ENCODE measurements around the gene PTGDR. TPM values are rescaled to one million over a fixed set of nuclear protein-coding genes. Genes with fewer than 3 reads are reported as not detected.

The PTGDR gene
- total RNA-seq, 1 donor from 2014 or later, result 0.23 TPM

GRCh38 chr14:52275372-52275771 lies 7.9 kb downstream of the PTGDR start:
- no peaks in the 10 kb centered on the region for H3K36me3 Mint-ChIP-seq (ENCODE audit: low read depth, unreplicated experiment)
- DNase-seq (ENCODE audit: low spot score), result no peak
- TF ChIP-seq, protein P1, sequence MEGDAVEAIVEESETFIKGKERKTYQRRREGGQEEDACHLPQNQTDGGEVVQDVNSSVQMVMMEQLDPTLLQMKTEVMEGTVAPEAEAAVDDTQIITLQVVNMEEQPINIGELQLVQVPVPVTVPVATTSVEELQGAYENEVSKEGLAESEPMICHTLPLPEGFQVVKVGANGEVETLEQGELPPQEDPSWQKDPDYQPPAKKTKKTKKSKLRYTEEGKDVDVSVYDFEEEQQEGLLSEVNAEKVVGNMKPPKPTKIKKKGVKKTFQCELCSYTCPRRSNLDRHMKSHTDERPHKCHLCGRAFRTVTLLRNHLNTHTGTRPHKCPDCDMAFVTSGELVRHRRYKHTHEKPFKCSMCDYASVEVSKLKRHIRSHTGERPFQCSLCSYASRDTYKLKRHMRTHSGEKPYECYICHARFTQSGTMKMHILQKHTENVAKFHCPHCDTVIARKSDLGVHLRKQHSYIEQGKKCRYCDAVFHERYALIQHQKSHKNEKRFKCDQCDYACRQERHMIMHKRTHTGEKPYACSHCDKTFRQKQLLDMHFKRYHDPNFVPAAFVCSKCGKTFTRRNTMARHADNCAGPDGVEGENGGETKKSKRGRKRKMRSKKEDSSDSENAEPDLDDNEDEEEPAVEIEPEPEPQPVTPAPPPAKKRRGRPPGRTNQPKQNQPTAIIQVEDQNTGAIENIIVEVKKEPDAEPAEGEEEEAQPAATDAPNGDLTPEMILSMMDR (IDR thresholded peaks at IDR 0.05; ENCODE audit: unreplicated experiment), result no peak
- no peaks in the 10 kb centered on the region for H3K27me3 Mint-ChIP-seq (ENCODE audit: unreplicated experiment)
- no peaks in the 10 kb centered on the region for H3K4me1 Mint-ChIP-seq (ENCODE audit: unreplicated experiment)
- no peaks in the 10 kb centered on the region for H3K9me3 Mint-ChIP-seq (ENCODE audit: unreplicated experiment)
- H3K4me3 Mint-ChIP-seq (ENCODE audit: unreplicated experiment), result no peak overlapping the region
- no peak overlapping the region for H3K27ac Mint-ChIP-seq (ENCODE audit: unreplicated experiment)

GRCh38 chr14:52277552-52277951 lies 10.1 kb downstream of the PTGDR start:
- Mint-ChIP-seq H3K27ac (ENCODE audit: unreplicated experiment) (no peak overlapping the region), H3K4me3 (ENCODE audit: unreplicated experiment) (no peak overlapping the region), H3K9me3 (ENCODE audit: unreplicated experiment) (no peaks in the 10 kb centered on the region), H3K36me3 (ENCODE audit: low read depth, unreplicated experiment) (no peaks in the 10 kb centered on the region), H3K4me1 (ENCODE audit: unreplicated experiment) (no peaks in the 10 kb centered on the region), H3K27me3 (ENCODE audit: unreplicated experiment) (no peaks in the 10 kb centered on the region)
- TF ChIP-seq, protein P1 (IDR thresholded peaks at IDR 0.05; ENCODE audit: unreplicated experiment), result no peak
- no peak for DNase-seq (ENCODE audit: low spot score)

GRCh38 chr14:52279408-52279807 lies 11.9 kb downstream of the PTGDR start:
- Mint-ChIP-seq H3K27me3 (ENCODE audit: unreplicated experiment) (no peaks in the 10 kb centered on the region), H3K9me3 (ENCODE audit: unreplicated experiment) (no peaks in the 10 kb centered on the region), H3K4me1 (ENCODE audit: unreplicated experiment) (no peaks in the 10 kb centered on the region), H3K4me3 (ENCODE audit: unreplicated experiment) (no peak overlapping the region), H3K27ac (ENCODE audit: unreplicated experiment) (no peak overlapping the region), H3K36me3 (ENCODE audit: low read depth, unreplicated experiment) (no peaks in the 10 kb centered on the region)
- DNase-seq (ENCODE audit: low spot score), result no peak
- TF ChIP-seq, protein P1 (IDR thresholded peaks at IDR 0.05; ENCODE audit: unreplicated experiment), result no peak

GRCh38 chr14:52283099-52283498 lies 15.6 kb downstream of the PTGDR start:
- Mint-ChIP-seq H3K4me1 (ENCODE audit: unreplicated experiment) (no peaks in the 10 kb centered on the region), H3K36me3 (ENCODE audit: low read depth, unreplicated experiment) (no peaks in the 10 kb centered on the region), H3K9me3 (ENCODE audit: unreplicated experiment) (no peaks in the 10 kb centered on the region), H3K27me3 (ENCODE audit: unreplicated experiment) (no peaks in the 10 kb centered on the region), H3K27ac (ENCODE audit: unreplicated experiment) (no peak overlapping the region), H3K4me3 (ENCODE audit: unreplicated experiment) (no peak overlapping the region)
- no peak for DNase-seq (ENCODE audit: low spot score)
- TF ChIP-seq, protein P1 (IDR thresholded peaks at IDR 0.05; ENCODE audit: unreplicated experiment), result no peak

- Mint-ChIP-seq H3K4me1 (ENCODE audit: unreplicated experiment) (no peaks in the 10 kb centered on the region), H3K27me3 (ENCODE audit: unreplicated experiment) (no peaks in the 10 kb centered on the region), H3K4me3 (ENCODE audit: unreplicated experiment) (no peak overlapping the region), H3K9me3 (ENCODE audit: unreplicated experiment) (no peaks in the 10 kb centered on the region), H3K27ac (ENCODE audit: unreplicated experiment) (no peak overlapping the region), H3K36me3 (ENCODE audit: low read depth, unreplicated experiment) (no peaks in the 10 kb centered on the region)
- TF ChIP-seq, protein P1 (IDR thresholded peaks at IDR 0.05; ENCODE audit: unreplicated experiment), result no peak
- DNase-seq (ENCODE audit: low spot score), result no peak
Measured at GRCh38 chr14:52286661-52287649, 19.5 kb downstream of the PTGDR start.

Data from endothelial cell (in vitro differentiated cells).